PFSK-1 (cell line): ENCODE results near the gene AREL1.

Source experiments
- FOXP2 ChIP-seq: optimal IDR thresholded peaks from 2 replicates; pipeline ENCODE3; 2011; ENCODE audit warnings: borderline replicate concordance, control low read depth, inconsistent platforms; ENCODE audit not compliant: insufficient read depth; ENCODE audit errors: extremely low read length, extremely low read depth
- POLR2AphosphoS5 ChIP-seq: IDR thresholded peaks from 2 replicates; pipeline ENCODE4 v1.6.1; 2012; ENCODE audit warnings: low read depth, mild to moderate bottlenecking, control low read depth, low read length, moderate library complexity
- REST ChIP-seq, 2 experiments: IDR thresholded peaks; 2 replicates each; pipeline versions ENCODE4 v1.6.1 to v1.8.0; 2011 to 2012; ENCODE audit warnings: low read depth in 2 of 2, low read length in 2 of 2, control low read depth in 1 of 2, inconsistent platforms in 1 of 2, mild to moderate bottlenecking in 1 of 2, moderate library complexity in 1 of 2; ENCODE audit not compliant: insufficient read depth in 1 of 2
- SIN3A ChIP-seq: IDR thresholded peaks from 2 replicates; pipeline ENCODE4 v1.6.1; 2012; ENCODE audit warnings: mild to moderate bottlenecking, low read length, moderate library complexity, borderline replicate concordance; ENCODE audit not compliant: insufficient read depth
- TAF1 ChIP-seq: IDR thresholded peaks from 2 replicates; pipeline ENCODE4 v1.6.1; 2012; ENCODE audit warnings: low read length, control low read depth, borderline replicate concordance; ENCODE audit not compliant: insufficient read depth

AREL1 gene

GRCh38 chr14:74732387-74732786 lies 19.5 kb upstream of the AREL1 start:
- no peak for TF ChIP-seq TAF1
- TF ChIP-seq POLR2AphosphoS5 = no peak
- no peak for TF ChIP-seq SIN3A
- TF ChIP-seq REST (IDR thresholded peaks at IDR 0.05; ENCODE audit: insufficient read depth in 1 of 2, low read depth in 2 of 2, low read length in 2 of 2) = no peak
- no peak for TF ChIP-seq FOXP2

- no peak for TF ChIP-seq REST (IDR thresholded peaks at IDR 0.05; ENCODE audit: insufficient read depth in 1 of 2, low read depth in 2 of 2, low read length in 2 of 2)
- no peak for TF ChIP-seq SIN3A
- no peak for TF ChIP-seq POLR2AphosphoS5
- TF ChIP-seq TAF1 = no peak
- TF ChIP-seq FOXP2 = no peak
Observed at GRCh38 chr14:74723134-74723533, 10.3 kb upstream of the AREL1 start.

- TF ChIP-seq FOXP2 = no peak
- no peak for TF ChIP-seq SIN3A
Observed at GRCh38 chr14:74720526-74720925, 7.6 kb upstream of the AREL1 start.

GRCh38 chr14:74713395-74713735 lies 485 bp upstream of the AREL1 start:
- TF ChIP-seq REST (IDR thresholded peaks at IDR 0.05; ENCODE audit: insufficient read depth in 1 of 2, low read depth in 2 of 2, low read length in 2 of 2) (no peak), FOXP2 (no peak), SIN3A (no peak), TAF1 (no peak), POLR2AphosphoS5 (no peak)

- TF ChIP-seq POLR2AphosphoS5 = no peak
- no peak for TF ChIP-seq FOXP2
- no peak for TF ChIP-seq SIN3A
- TF ChIP-seq TAF1 = no peak
- no peak for TF ChIP-seq REST (IDR thresholded peaks at IDR 0.05; ENCODE audit: insufficient read depth in 1 of 2, low read depth in 2 of 2, low read length in 2 of 2)
Observed at GRCh38 chr14:74711651-74712050, 1.2 kb downstream of the AREL1 start.
